IPS-20b (cell line): Measurements from ENCODE around the gene TNNT3.
"Not testable (repeated sequence)": the region's sequence is repeated elsewhere in the genome, so short reads cannot be mapped to it uniquely, and the experiment has no call there.

Source experiments
- H3K27ac ChIP-seq: one replicate; pipeline ENCODE4 v1.5.1; 2013; ENCODE audit warnings: low read length
- H3K27me3 ChIP-seq: 2 replicates; pipeline ENCODE4 v1.6.1; 2013; ENCODE audit warnings: mild to moderate bottlenecking, low read length, inconsistent platforms; ENCODE audit not compliant: insufficient read depth
- H3K36me3 ChIP-seq: 2 replicates; pipeline ENCODE4 v1.6.1; 2013; ENCODE audit warnings: low read depth, mild to moderate bottlenecking, inconsistent platforms, low read length, moderate library complexity; ENCODE audit not compliant: insufficient read depth
- H3K4me1 ChIP-seq: 2 replicates; pipeline ENCODE4 v1.6.1; 2013; ENCODE audit warnings: mild to moderate bottlenecking, control low read depth, inconsistent platforms, low read length, moderate library complexity; ENCODE audit not compliant: insufficient read depth
- H3K4me3 ChIP-seq: 2 replicates; pipeline ENCODE4 v1.5.1; 2013; ENCODE audit warnings: mild to moderate bottlenecking, low read length, inconsistent platforms
- H3K9ac ChIP-seq: 2 replicates; pipeline ENCODE4 v1.6.1; 2013; ENCODE audit warnings: low read depth, mild to moderate bottlenecking, inconsistent platforms, low read length, moderate library complexity
- H3K9me3 ChIP-seq: 2 replicates; pipeline ENCODE4 v1.6.1; 2013; ENCODE audit warnings: mild to moderate bottlenecking, low read depth, low read length, inconsistent platforms; ENCODE audit not compliant: insufficient read depth

The TNNT3 gene

GRCh38 chr11:1883346-1884302 is 35.9 kb upstream of the TNNT3 start:
- Histone ChIP-seq H3K36me3 (no peaks in the 10 kb centered on the region), H3K27me3 (no peaks in the 10 kb centered on the region; the same call in 1 of the 2 replicates), H3K27ac (no peak overlapping the region), H3K4me1 (no peaks in the 10 kb centered on the region), H3K9ac (no peak overlapping the region), H3K4me3 (no peak overlapping the region), H3K9me3 (no peaks in the 10 kb centered on the region)

- Histone ChIP-seq H3K4me3 (no peak overlapping the region), H3K27me3 (no peaks in the 10 kb centered on the region; the same call in 1 of the 2 replicates)
These were observed 35.2 kb upstream of the TNNT3 start for GRCh38 chr11:1884303-1884700.

GRCh38 chr11:1886551-1886950 is 33.0 kb upstream of the TNNT3 start:
- not testable (repeated sequence) for H3K4me1 ChIP-seq, H3K36me3 ChIP-seq, H3K27me3 ChIP-seq, H3K4me3 ChIP-seq, H3K9ac ChIP-seq, H3K27ac ChIP-seq, H3K9me3 ChIP-seq

More at GRCh38 chr11:1884303-1884700, 35.2 kb upstream of the TNNT3 start:
- no peak overlapping the region for H3K9ac ChIP-seq
- H3K9me3 ChIP-seq: no peaks in the 10 kb centered on the region
- H3K27ac ChIP-seq: no peak overlapping the region
- H3K4me1 ChIP-seq: no peaks in the 10 kb centered on the region
- H3K36me3 ChIP-seq: no peaks in the 10 kb centered on the region

GRCh38 chr11:1887451-1888346 is 31.8 kb upstream of the TNNT3 start:
- H3K27me3 ChIP-seq: no peaks in the 10 kb centered on the region; the same call in 1 of the 2 replicates
- H3K27ac ChIP-seq: no peak overlapping the region
- no peak overlapping the region for H3K9ac ChIP-seq
- no peaks in the 10 kb centered on the region for H3K4me1 ChIP-seq
- H3K36me3 ChIP-seq: no peaks in the 10 kb centered on the region
- no peaks in the 10 kb centered on the region for H3K9me3 ChIP-seq
- no peak overlapping the region for H3K4me3 ChIP-seq

- no peaks in the 10 kb centered on the region for H3K4me1 ChIP-seq
- H3K27me3 ChIP-seq: no peaks in the 10 kb centered on the region; the same call in 1 of the 2 replicates
- no peak overlapping the region for H3K27ac ChIP-seq
- no peak overlapping the region for H3K9ac ChIP-seq
- H3K4me3 ChIP-seq: no peak overlapping the region
- H3K9me3 ChIP-seq: no peaks in the 10 kb centered on the region
- H3K36me3 ChIP-seq: no peaks in the 10 kb centered on the region
These were observed 31.2 kb upstream of the TNNT3 start for GRCh38 chr11:1888347-1888753.

- Histone ChIP-seq H3K4me3 (no peak overlapping the region), H3K9ac (no peak overlapping the region), H3K27ac (no peak overlapping the region), H3K27me3 (no peaks in the 10 kb centered on the region; the same call in 1 of the 2 replicates), H3K4me1 (no peaks in the 10 kb centered on the region), H3K36me3 (no peaks in the 10 kb centered on the region), H3K9me3 (no peaks in the 10 kb centered on the region)
These were observed 30.7 kb upstream of the TNNT3 start for GRCh38 chr11:1888811-1889210.

GRCh38 chr11:1889224-1889930 is 30.1 kb upstream of the TNNT3 start:
- Histone ChIP-seq H3K4me1 (no peaks in the 10 kb centered on the region), H3K27ac (no peak overlapping the region), H3K9ac (no peak overlapping the region), H3K36me3 (no peaks in the 10 kb centered on the region), H3K9me3 (no peaks in the 10 kb centered on the region), H3K27me3 (no peaks in the 10 kb centered on the region; the same call in 1 of the 2 replicates), H3K4me3 (no peak overlapping the region)

GRCh38 chr11:1889941-1890855 is 29.3 kb upstream of the TNNT3 start:
- no peak overlapping the region for H3K9ac ChIP-seq
- no peaks in the 10 kb centered on the region for H3K36me3 ChIP-seq
- H3K27ac ChIP-seq: no peak overlapping the region
- no peak overlapping the region for H3K4me3 ChIP-seq
- H3K4me1 ChIP-seq: no peaks in the 10 kb centered on the region
- no peaks in the 10 kb centered on the region for H3K9me3 ChIP-seq
- no peaks in the 10 kb centered on the region; the same call in 1 of the 2 replicates for H3K27me3 ChIP-seq

- Histone ChIP-seq H3K4me3 (no peak overlapping the region), H3K27me3 (no peaks in the 10 kb centered on the region; the same call in 1 of the 2 replicates), H3K9me3 (no peaks in the 10 kb centered on the region), H3K27ac (no peak overlapping the region), H3K4me1 (no peaks in the 10 kb centered on the region), H3K36me3 (no peaks in the 10 kb centered on the region), H3K9ac (no peak overlapping the region)
These were observed 28.4 kb upstream of the TNNT3 start for GRCh38 chr11:1890856-1891830.

GRCh38 chr11:1891831-1892115 is 27.7 kb upstream of the TNNT3 start, which contains the start of gene PRR33:
Gene PRR33 (minus strand): TSS chr11:1891895. CDS start chr11:1890584, 1,311 bp downstream.
- H3K36me3 ChIP-seq: no peaks in the 10 kb centered on the region
- H3K9me3 ChIP-seq: no peaks in the 10 kb centered on the region
- H3K27me3 ChIP-seq: no peaks in the 10 kb centered on the region
- no peak within 1 kb of the TSS for H3K27ac ChIP-seq
- no peaks in the 10 kb centered on the region for H3K4me1 ChIP-seq
- H3K9ac ChIP-seq: no peak within 1 kb of the TSS
- no peak within 1 kb of the TSS for H3K4me3 ChIP-seq
